ENCODE measurements around the gene CRELD2. TPM values are rescaled to one million over a fixed set of nuclear protein-coding genes. Genes with fewer than 3 reads are reported as not detected.

The CRELD2 gene
- 68.0 and 88.2 TPM in 2 replicates for total RNA-seq

GRCh38 chr22:49917974-49918910 lies at the start of gene CRELD2, which contains the start of gene ALG12:
CRELD2 (plus strand) TSS chr22:49918634; CDS start chr22:49918770, 136 bp downstream.
ALG12 (minus strand) TSS chr22:49918438; CDS start chr22:49913765, 4,673 bp downstream.

GRCh38 chr22:49960159-49961004 lies 41.9 kb downstream of the CRELD2 start, which contains the start of gene PIM3:
PIM3 (plus strand) TSS chr22:49960772; CDS start chr22:49960948, 176 bp downstream.

Other genes starting within 250 kb of the CRELD2 start
- gene BRD1, start 90.8 kb upstream of the CRELD2 start, total RNA-seq: 17.5 and 21.2 TPM in 2 replicates
- 13.1 and 13.5 TPM in 2 replicates for gene ZBED4, start 64.8 kb upstream of the CRELD2 start, total RNA-seq
- 14.3 and 15.6 TPM in 2 replicates for gene ALG12, start 196 bp upstream of the CRELD2 start, total RNA-seq
- gene PIM3, start 42.1 kb downstream of the CRELD2 start, total RNA-seq: 118 and 122 TPM in 2 replicates
- under 0.01 TPM in 1 of 2 replicates, not detected in the other for gene IL17REL, start 94.1 kb downstream of the CRELD2 start, total RNA-seq
- not detected in 2 replicates for gene TTLL8, start 139.7 kb downstream of the CRELD2 start, total RNA-seq
- not detected in 2 replicates for gene MLC1, start 166.8 kb downstream of the CRELD2 start, total RNA-seq
- 5.2 and 6.7 TPM in 2 replicates for gene MOV10L1, start 171.4 kb downstream of the CRELD2 start, total RNA-seq

Data from mammary microvascular endothelial cell (primary cell).